ENCODE measurements around the gene NAALADL2.

NAALADL2 gene

DNA sequence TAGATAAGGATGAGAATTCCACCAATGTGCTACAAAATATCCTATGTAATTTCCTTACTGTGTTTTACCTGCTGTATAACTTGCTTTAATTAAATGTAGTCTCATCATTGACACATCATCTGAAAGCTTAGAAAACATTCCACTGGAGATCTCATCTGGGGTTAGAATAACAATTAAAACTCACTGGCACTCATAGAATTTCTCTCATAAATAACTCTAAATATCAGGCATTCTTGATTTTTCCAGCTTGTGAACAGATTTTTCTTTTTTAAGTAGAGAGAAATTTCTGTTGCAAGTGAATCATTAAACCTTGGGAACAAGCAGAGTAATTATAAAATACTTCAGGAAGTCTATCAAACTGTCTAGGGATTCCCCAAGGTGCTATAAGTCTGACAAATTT, 843.8 kb downstream of the NAALADL2 start:
- no peaks in the 10 kb centered on the region for H3K36me3 Mint-ChIP-seq
- H3K4me3 Mint-ChIP-seq, result no peak overlapping the region
- no peak overlapping the region for H3K27ac Mint-ChIP-seq
- no peaks in the 10 kb centered on the region for H3K4me1 Mint-ChIP-seq (ENCODE audit: low read depth)
- no peaks in the 10 kb centered on the region for H3K27me3 Mint-ChIP-seq
- H3K9me3 Mint-ChIP-seq (ENCODE audit: low read depth), result peaks cover 17% of the 10 kb centered on the region

- no peak overlapping the region for H3K27ac Mint-ChIP-seq
- no peaks in the 10 kb centered on the region for H3K4me1 Mint-ChIP-seq (ENCODE audit: low read depth)
- peaks cover 19% of the 10 kb centered on the region for H3K9me3 Mint-ChIP-seq (ENCODE audit: low read depth)
- H3K4me3 Mint-ChIP-seq, result no peak overlapping the region
- H3K36me3 Mint-ChIP-seq, result no peaks in the 10 kb centered on the region
- H3K27me3 Mint-ChIP-seq, result no peaks in the 10 kb centered on the region
Measured at GRCh38 chr3:175704366-175705055, 845.4 kb downstream of the NAALADL2 start.

DNA sequence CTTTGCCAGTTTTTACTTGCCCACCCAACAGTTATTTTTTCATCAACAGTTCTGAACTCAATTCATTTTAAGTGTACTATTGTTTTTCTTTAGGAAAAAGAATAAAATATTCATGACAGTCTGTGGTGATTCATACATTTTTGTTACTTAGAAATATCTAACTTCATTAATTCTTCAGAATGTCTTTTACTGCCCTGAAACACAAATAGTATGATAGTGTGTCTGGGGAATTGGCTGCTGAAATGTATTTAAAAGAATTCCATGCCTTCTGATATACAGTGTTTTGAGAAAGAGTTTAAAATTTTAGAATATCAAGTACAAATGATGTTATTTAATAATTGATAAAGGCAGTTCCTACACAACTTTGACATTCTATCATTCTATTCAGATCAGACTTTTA, 854.1 kb downstream of the NAALADL2 start:
- Mint-ChIP-seq H3K4me3 (no peak overlapping the region), H3K9me3 (ENCODE audit: low read depth) (peaks cover 13% of the 10 kb centered on the region), H3K27me3 (no peaks in the 10 kb centered on the region), H3K4me1 (ENCODE audit: low read depth) (no peaks in the 10 kb centered on the region), H3K36me3 (no peaks in the 10 kb centered on the region), H3K27ac (no peak overlapping the region)

- H3K4me1 Mint-ChIP-seq (ENCODE audit: low read depth), result no peaks in the 10 kb centered on the region
- H3K27ac Mint-ChIP-seq, result no peak overlapping the region
- no peak overlapping the region for H3K4me3 Mint-ChIP-seq
- peaks cover 4% of the 10 kb centered on the region for H3K9me3 Mint-ChIP-seq (ENCODE audit: low read depth)
- H3K36me3 Mint-ChIP-seq, result no peaks in the 10 kb centered on the region
- H3K27me3 Mint-ChIP-seq, result no peaks in the 10 kb centered on the region
Measured at GRCh38 chr3:175716446-175716845, 857.3 kb downstream of the NAALADL2 start.

DNA sequence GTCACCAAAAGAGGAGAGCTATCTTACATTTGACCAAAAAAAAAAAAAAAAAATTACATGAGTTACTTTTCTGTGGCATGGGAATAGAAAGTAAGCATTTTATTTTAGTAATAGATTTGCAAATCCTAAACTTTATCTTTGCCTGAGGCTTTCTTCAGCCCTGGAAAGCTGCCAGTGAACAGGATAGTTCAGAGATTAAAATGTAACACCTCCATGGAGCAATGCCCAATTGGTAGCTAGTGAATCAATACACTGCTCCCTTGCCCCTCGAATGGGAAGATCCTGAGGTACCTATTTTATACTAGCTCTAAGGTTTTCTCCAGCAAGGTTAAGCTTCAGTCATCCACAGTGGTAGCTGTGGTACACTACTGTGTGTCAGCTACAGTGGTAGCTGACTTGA, 867.1 kb downstream of the NAALADL2 start:
- Mint-ChIP-seq H3K36me3 (no peaks in the 10 kb centered on the region), H3K9me3 (ENCODE audit: low read depth) (no peaks in the 10 kb centered on the region), H3K27ac (no peak overlapping the region), H3K4me1 (ENCODE audit: low read depth) (no peaks in the 10 kb centered on the region), H3K27me3 (no peaks in the 10 kb centered on the region), H3K4me3 (no peak overlapping the region)

DNA sequence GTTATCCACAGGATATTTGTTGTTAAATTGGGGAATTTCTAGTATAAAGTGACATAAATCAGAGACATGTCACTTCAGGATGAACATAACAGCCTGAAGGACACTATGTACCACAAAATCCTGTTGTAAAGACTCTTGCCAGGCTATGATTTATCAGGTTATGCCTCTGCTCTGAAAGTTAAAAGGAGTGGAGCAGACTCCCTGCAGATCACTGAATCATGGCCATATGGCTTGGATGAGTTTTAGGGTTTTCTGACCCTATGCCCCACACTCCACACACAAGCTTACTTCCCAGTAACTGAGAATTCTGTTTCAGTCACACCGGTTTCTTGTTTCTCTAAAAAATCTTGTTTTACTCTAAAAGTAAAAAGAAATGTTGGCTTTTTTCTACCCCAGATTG, 869.4 kb downstream of the NAALADL2 start:
- no peaks in the 10 kb centered on the region for H3K27me3 Mint-ChIP-seq
- H3K4me3 Mint-ChIP-seq, result no peak overlapping the region
- H3K4me1 Mint-ChIP-seq (ENCODE audit: low read depth), result no peaks in the 10 kb centered on the region
- no peaks in the 10 kb centered on the region for H3K36me3 Mint-ChIP-seq
- H3K9me3 Mint-ChIP-seq (ENCODE audit: low read depth), result no peaks in the 10 kb centered on the region
- no peak overlapping the region for H3K27ac Mint-ChIP-seq

DNA sequence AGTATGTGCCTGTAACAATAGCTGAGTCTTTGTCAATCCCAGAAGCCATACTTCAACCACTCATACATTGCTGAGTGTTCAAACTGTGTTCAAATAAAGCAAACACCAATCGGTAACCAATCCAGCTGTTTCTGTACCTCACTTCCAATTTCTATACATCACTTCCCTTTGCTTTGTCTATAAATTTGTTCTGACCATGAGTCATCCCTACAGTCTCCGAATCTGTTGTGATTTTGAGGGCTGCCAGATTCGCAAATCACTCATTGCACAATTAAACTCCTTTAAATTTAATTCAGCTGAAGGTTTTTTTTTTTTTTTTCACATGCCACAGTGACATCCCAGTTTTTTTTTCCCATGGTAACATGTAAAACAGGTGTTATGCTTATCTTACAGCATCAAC, 870.3 kb downstream of the NAALADL2 start:
- Mint-ChIP-seq H3K27ac (no peak overlapping the region), H3K9me3 (ENCODE audit: low read depth) (no peaks in the 10 kb centered on the region)

GRCh38 chr3:175731543-175731942, 872.4 kb downstream of the NAALADL2 start:
- Mint-ChIP-seq H3K4me3 (no peak overlapping the region), H3K27ac (no peak overlapping the region), H3K27me3 (no peaks in the 10 kb centered on the region), H3K36me3 (no peaks in the 10 kb centered on the region), H3K4me1 (ENCODE audit: low read depth) (no peaks in the 10 kb centered on the region), H3K9me3 (ENCODE audit: low read depth) (peaks cover 4% of the 10 kb centered on the region)

More for the DNA sequence above, 870.3 kb downstream of the NAALADL2 start:
- H3K27me3 Mint-ChIP-seq, result no peaks in the 10 kb centered on the region
- no peaks in the 10 kb centered on the region for H3K4me1 Mint-ChIP-seq (ENCODE audit: low read depth)
- H3K4me3 Mint-ChIP-seq, result no peak overlapping the region
- H3K36me3 Mint-ChIP-seq, result no peaks in the 10 kb centered on the region

DNA sequence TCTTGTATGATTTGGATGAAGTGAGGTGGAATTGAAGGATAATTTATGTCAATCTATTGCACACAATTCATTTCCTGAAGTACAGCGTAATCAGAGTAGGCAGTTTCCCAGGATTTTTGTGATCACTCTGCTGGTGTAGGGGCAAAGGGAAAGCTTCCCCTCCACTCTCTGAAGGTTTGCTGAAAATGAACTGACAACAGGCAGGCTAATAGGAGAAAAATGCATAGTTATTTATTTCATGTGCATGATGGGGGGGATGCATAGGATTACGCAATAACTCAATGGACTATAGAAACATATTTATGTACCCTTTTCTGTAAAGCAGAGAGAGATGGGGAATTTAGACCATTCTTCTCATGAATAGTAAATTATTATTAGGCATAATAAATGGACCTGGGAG, 872.9 kb downstream of the NAALADL2 start:
- no peaks in the 10 kb centered on the region for H3K4me1 Mint-ChIP-seq (ENCODE audit: low read depth)
- no peak overlapping the region for H3K27ac Mint-ChIP-seq
- H3K4me3 Mint-ChIP-seq, result no peak overlapping the region
- H3K27me3 Mint-ChIP-seq, result no peaks in the 10 kb centered on the region
- no peaks in the 10 kb centered on the region for H3K36me3 Mint-ChIP-seq
- H3K9me3 Mint-ChIP-seq (ENCODE audit: low read depth), result peaks cover 4% of the 10 kb centered on the region

DNA sequence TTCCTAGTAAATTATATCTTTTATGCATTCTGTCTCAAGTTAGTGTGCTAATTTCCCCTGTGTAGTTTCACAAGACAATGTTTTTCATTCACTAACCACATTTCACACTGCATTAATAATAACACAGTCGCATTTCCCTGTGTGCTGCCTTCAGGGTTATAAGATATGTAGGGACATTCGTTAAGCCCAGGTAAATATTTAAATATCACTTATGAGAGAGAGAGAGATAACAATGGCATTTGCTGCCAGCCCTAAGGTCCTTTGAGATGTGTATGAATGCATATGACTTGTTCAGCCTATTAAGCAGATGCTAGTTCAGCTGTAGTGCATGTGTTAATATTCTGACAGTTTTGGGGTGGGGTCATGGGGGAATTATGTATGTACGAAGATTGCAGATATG, 876.7 kb downstream of the NAALADL2 start:
- Mint-ChIP-seq H3K36me3 (no peaks in the 10 kb centered on the region), H3K27me3 (no peaks in the 10 kb centered on the region), H3K9me3 (ENCODE audit: low read depth) (peaks cover 4% of the 10 kb centered on the region), H3K4me1 (ENCODE audit: low read depth) (no peaks in the 10 kb centered on the region), H3K27ac (no peak overlapping the region), H3K4me3 (no peak overlapping the region)

DNA sequence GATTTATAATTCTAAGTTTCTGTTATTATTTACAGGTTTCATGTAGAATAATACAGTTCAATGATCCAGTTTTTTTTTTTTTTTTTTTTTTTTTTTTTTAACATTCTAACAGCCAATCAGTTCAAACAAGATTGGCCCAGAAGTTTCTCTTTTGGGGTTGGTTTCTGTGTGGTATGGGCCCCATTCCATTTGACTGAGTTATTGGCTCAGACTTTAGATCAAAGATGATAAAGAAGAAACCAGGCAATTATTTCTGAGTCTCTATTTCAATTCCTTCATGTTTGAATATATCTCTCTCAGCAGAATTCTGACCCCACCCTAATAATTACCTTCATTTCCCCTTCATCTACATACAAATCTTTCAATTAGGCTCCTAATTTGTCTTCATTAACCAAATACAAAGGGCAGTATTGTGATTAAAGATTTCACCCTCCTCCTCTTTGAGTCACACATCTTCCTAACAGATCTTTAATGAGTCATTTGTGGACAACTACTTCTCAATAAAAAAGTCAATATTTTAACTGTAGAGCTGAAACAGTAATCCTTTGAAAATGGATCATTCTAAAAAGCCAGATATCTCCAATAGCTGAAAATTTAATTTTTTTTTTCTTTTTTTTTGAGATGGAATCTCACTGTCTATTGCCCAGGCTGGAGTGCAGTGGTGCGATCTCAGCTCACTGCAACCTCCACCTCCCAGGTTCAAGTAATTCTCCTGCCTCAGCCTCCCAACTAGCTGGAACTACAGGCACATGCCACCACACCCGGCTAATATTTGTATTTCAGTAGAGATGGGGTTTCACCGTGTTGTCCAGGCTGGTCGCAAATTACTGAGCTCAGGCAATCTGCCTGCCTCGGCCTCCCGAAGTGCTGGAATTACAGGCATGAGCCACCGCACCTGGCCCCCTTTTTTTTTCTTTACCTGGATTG, 878.8 kb downstream of the NAALADL2 start:
- Mint-ChIP-seq H3K27ac (no peak overlapping the region), H3K4me3 (no peak overlapping the region), H3K36me3 (no peaks in the 10 kb centered on the region), H3K9me3 (ENCODE audit: low read depth) (peaks cover 4% of the 10 kb centered on the region), H3K27me3 (no peaks in the 10 kb centered on the region), H3K4me1 (ENCODE audit: low read depth) (no peaks in the 10 kb centered on the region)

- Mint-ChIP-seq H3K9me3 (ENCODE audit: low read depth) (peaks cover 8% of the 10 kb centered on the region), H3K27me3 (no peaks in the 10 kb centered on the region), H3K4me3 (no peak overlapping the region), H3K36me3 (no peaks in the 10 kb centered on the region), H3K27ac (no peak overlapping the region), H3K4me1 (ENCODE audit: low read depth) (no peaks in the 10 kb centered on the region)
Measured at GRCh38 chr3:175741951-175742350, 882.8 kb downstream of the NAALADL2 start.

DNA sequence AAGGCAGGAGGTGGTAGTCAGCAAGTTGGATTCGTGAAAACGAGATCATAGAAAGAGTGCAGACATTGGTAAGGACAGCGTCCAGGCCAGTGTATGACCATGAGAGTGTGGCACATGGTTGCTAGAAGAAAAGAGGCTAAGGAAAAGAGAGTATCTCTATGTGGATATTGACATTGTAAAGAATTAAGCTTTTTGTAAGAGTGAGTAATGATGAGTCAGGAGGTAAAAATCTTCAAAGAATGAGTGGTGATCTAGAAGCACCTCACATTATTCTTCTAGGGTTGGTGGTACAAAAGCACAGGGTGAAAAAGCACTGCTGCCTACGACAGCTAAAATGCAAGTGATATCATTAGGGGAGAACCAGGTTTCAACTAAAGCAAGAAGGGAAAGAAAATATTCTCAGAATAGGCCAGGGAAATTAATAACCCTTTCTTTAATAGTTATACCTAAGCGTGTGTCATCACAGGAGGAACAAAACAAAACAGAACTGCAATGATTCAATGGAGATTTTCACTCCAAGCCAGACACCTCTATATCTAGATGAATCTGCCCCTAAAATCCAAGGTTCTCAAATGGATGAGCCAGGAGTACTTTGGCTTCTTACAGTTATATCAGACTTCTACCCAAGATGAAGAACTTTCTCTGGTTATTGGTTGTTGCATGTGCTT, 884.7 kb downstream of the NAALADL2 start:
- no peaks in the 10 kb centered on the region for H3K4me1 Mint-ChIP-seq (ENCODE audit: low read depth)
- H3K9me3 Mint-ChIP-seq (ENCODE audit: low read depth), result peaks cover 8% of the 10 kb centered on the region

DNA sequence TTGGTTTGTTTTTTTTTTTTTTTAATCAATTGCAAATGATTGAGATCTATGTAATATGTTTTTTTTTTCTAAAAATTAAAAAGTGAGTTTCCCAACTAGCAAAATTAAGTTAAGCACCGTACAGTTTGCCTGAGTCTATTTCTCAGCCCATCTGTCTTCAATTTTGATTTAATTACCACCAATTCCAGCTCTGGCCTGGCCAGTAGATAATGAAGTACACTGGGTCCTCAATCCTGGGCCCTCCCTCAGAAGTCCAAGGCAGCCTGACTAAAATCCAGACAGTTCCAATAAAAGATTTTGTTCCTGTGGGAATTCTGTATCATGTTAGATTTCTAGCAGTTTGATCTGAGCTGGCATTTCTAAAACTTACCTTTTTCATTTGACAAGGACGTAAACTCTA, 887.2 kb downstream of the NAALADL2 start:
- no peak overlapping the region for H3K4me3 Mint-ChIP-seq
- H3K27ac Mint-ChIP-seq, result no peak overlapping the region
- H3K4me1 Mint-ChIP-seq (ENCODE audit: low read depth), result no peaks in the 10 kb centered on the region
- no peaks in the 10 kb centered on the region for H3K36me3 Mint-ChIP-seq
- H3K9me3 Mint-ChIP-seq (ENCODE audit: low read depth), result peaks cover 8% of the 10 kb centered on the region
- no peaks in the 10 kb centered on the region for H3K27me3 Mint-ChIP-seq

More for the DNA sequence above, 884.7 kb downstream of the NAALADL2 start:
- H3K27ac Mint-ChIP-seq, result no peak overlapping the region
- no peak overlapping the region for H3K4me3 Mint-ChIP-seq
- H3K36me3 Mint-ChIP-seq, result no peaks in the 10 kb centered on the region
- H3K27me3 Mint-ChIP-seq, result no peaks in the 10 kb centered on the region

- Mint-ChIP-seq H3K27ac (no peak overlapping the region), H3K27me3 (no peaks in the 10 kb centered on the region), H3K36me3 (no peaks in the 10 kb centered on the region), H3K4me1 (ENCODE audit: low read depth) (no peaks in the 10 kb centered on the region), H3K4me3 (no peak overlapping the region), H3K9me3 (ENCODE audit: low read depth) (peaks cover 8% of the 10 kb centered on the region)
Measured at GRCh38 chr3:175748087-175748730, 889.1 kb downstream of the NAALADL2 start.
